ENCODE measurements around the gene GALNT1.

The GALNT1 gene

DNA sequence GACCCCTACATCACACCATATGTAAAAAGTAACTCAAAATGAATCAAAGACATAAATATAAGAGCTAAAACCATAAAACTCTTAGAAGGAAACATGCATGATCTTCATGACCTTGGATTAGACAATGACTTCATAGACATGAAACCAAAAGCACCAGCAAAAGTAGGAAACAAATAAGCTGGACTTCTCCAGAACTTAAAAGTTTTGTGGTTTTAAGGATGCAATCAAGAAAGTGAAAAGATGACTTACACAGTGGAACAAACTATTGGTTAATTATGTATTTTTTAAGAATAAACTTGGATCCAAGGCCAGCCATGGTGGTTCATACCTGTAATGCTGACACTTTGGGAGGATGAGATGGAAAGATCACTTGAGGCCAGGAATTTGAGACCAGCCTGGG lies 150.2 kb downstream of the GALNT1 start:
- no peak for DNase-seq (ENCODE audit: low read depth)
- TF ChIP-seq, protein P1, sequence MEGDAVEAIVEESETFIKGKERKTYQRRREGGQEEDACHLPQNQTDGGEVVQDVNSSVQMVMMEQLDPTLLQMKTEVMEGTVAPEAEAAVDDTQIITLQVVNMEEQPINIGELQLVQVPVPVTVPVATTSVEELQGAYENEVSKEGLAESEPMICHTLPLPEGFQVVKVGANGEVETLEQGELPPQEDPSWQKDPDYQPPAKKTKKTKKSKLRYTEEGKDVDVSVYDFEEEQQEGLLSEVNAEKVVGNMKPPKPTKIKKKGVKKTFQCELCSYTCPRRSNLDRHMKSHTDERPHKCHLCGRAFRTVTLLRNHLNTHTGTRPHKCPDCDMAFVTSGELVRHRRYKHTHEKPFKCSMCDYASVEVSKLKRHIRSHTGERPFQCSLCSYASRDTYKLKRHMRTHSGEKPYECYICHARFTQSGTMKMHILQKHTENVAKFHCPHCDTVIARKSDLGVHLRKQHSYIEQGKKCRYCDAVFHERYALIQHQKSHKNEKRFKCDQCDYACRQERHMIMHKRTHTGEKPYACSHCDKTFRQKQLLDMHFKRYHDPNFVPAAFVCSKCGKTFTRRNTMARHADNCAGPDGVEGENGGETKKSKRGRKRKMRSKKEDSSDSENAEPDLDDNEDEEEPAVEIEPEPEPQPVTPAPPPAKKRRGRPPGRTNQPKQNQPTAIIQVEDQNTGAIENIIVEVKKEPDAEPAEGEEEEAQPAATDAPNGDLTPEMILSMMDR (IDR thresholded peaks at IDR 0.05; ENCODE audit: low read length, missing control alignments): no peak
- H3K4me3 ChIP-seq (replicated peaks; ENCODE audit: low read depth, low read length): no peak overlapping the region

- DNase-seq (ENCODE audit: low read depth): no peak
- no peak overlapping the region for H3K4me3 ChIP-seq (replicated peaks; ENCODE audit: low read depth, low read length)
- TF ChIP-seq, protein P1 (IDR thresholded peaks at IDR 0.05; ENCODE audit: low read length, missing control alignments): no peak
Measured at GRCh38 chr18:35732162-35732561, 150.6 kb downstream of the GALNT1 start.

DNA sequence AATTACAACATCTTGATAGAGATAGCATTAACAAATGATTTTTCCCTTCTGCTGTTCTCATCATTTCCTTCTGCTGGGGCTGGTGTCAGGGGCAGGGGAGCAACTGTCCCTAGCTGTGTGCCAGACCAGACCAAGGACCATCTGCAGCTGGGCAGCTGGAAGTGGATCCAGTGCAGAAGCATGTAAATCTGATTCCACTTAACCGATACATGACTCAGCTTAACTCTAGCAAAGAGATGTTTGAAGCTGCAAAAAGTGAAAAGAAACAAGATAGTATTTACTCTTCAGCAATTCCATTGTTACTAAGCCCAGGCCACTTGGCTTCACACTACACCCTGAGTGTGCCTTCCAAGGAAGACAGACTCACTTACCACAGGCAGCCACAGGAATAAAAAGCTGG lies 151.1 kb downstream of the GALNT1 start:
- no peak overlapping the region for H3K4me3 ChIP-seq (replicated peaks; ENCODE audit: low read depth, low read length)
- DNase-seq (ENCODE audit: low read depth): peak; percentile 36
- TF ChIP-seq, protein P1 (IDR thresholded peaks at IDR 0.05; ENCODE audit: low read length, missing control alignments): no peak

DNA sequence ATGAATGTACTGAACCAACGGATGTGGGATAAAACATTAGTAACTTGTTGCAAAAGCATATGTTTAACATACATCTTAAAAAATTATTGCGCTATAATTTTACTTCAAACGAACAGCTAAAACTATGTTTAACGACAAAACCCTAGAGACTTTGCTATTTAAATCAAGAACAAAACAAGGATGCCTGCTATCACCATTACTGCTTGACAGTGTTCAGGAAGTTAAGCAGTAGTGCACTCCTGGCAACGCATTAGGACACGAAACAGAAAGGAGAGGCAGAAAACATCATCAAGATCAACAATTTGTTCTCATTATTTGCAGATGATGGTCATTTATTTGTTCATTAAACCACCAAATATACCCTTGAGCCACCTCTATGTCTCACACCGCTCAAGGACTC lies 151.9 kb downstream of the GALNT1 start:
- no peak for DNase-seq (ENCODE audit: low read depth)

DNA sequence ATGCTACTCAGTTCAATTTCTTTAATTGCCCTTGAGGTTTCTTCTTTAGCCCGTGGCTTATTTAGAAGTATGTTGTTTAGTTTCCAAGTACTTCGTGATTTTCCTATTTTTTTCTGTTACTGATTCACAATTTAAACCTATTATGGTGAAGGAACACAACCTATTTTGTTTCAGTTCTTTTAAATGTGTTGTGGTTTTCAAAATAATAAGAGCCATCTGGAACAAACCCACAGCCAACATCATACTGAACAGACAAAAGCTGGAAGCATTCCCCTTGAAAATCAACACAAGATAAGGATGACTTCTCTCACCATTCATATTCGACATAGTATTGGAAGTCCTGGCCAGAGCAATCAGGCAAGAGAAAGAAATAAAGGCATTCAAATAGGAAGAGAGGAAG lies 155.2 kb downstream of the GALNT1 start:
- no peak overlapping the region for H3K4me3 ChIP-seq (replicated peaks; ENCODE audit: low read depth, low read length)
- DNase-seq (ENCODE audit: low read depth): no peak
- TF ChIP-seq, protein P1 (IDR thresholded peaks at IDR 0.05; ENCODE audit: low read length, missing control alignments): no peak

More for the DNA sequence above, 151.9 kb downstream of the GALNT1 start:
- TF ChIP-seq, protein P1 (IDR thresholded peaks at IDR 0.05; ENCODE audit: low read length, missing control alignments): no peak
- H3K4me3 ChIP-seq (replicated peaks; ENCODE audit: low read depth, low read length): no peak overlapping the region

GRCh38 chr18:35739778-35740177 lies 158.2 kb downstream of the GALNT1 start:
- DNase-seq (ENCODE audit: low read depth): no peak
- TF ChIP-seq, protein P1 (IDR thresholded peaks at IDR 0.05; ENCODE audit: low read length, missing control alignments): no peak
- no peak overlapping the region for H3K4me3 ChIP-seq (replicated peaks; ENCODE audit: low read depth, low read length)

DNA sequence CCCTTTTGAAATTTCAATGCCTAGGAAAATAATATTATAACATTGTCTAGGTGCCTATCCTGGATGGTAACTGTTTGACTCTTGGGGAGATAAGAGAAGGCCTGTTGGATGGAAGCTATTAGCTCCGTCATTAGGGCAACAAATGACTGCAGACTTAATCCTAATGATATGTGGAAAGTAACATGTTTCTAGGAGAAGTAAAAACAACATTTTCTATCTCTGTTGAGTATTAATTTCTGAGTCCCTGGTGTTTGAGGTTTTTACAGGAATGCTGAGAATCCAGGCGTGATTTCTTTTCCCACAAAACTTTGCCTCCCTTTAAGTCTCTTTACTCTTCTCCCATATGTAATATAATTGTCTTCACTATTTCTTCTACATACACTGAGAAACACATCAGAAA lies 159.1 kb downstream of the GALNT1 start:
- TF ChIP-seq, protein P1 (IDR thresholded peaks at IDR 0.05; ENCODE audit: low read length, missing control alignments): no peak
- no peak overlapping the region for H3K4me3 ChIP-seq (replicated peaks; ENCODE audit: low read depth, low read length)
- DNase-seq (ENCODE audit: low read depth): no peak
